Medulla oblongata (tissue), 1 donor: Measurements from ENCODE around the gene WEE1.
A peak's percentile ranks its signal among the peaks of the same experiment; 100 is the strongest.
"Not testable (repeated sequence)": the region's sequence is repeated elsewhere in the genome, so short reads cannot be mapped to it uniquely, and the experiment has no call there.

Experiments used
- DNase-seq: peaks from one replicate; pipeline ENCODE4 v3.0.0-alpha.2; 2015; ENCODE audit errors: extremely low spot score

WEE1 gene

GRCh38 chr11:9622353-9622752 lies 48.9 kb downstream of the WEE1 start:
- not testable (repeated sequence) for DNase-seq

- not testable (repeated sequence) for DNase-seq
Measured at GRCh38 chr11:9623053-9623452, 49.6 kb downstream of the WEE1 start.

- no peak for DNase-seq
Measured at GRCh38 chr11:9624448-9624847, 51.0 kb downstream of the WEE1 start.

- peak; percentile 25 for DNase-seq
Measured at GRCh38 chr11:9625162-9625561, 51.7 kb downstream of the WEE1 start.

- DNase-seq, result peak; percentile 24
Measured at GRCh38 chr11:9625728-9626127, 52.3 kb downstream of the WEE1 start.

- DNase-seq, result no peak
Measured at GRCh38 chr11:9626496-9627394, 53.3 kb downstream of the WEE1 start.

GRCh38 chr11:9629064-9629463 lies 55.6 kb downstream of the WEE1 start:
- DNase-seq, result no peak

GRCh38 chr11:9633679-9634078 lies 60.2 kb downstream of the WEE1 start:
- peak; percentile 27 for DNase-seq

- DNase-seq, result no peak
Measured at GRCh38 chr11:9636691-9637090, 63.2 kb downstream of the WEE1 start.

GRCh38 chr11:9639099-9639498 lies 65.6 kb downstream of the WEE1 start:
- DNase-seq, result peak; percentile 42
